Fibroblast of mammary gland (primary cell): ENCODE results near the gene TNIP1.

Source experiments
- DNase-seq: peaks from one replicate; pipeline ENCODE4 v3.0.0-alpha.2; 2010; ENCODE audit warnings: low read depth
- H3K4me3 ChIP-seq: 2 replicates; pipeline ENCODE4 v1.5.1; 2011; ENCODE audit warnings: low read depth, mild to moderate bottlenecking, low read length, moderate library complexity; ENCODE audit not compliant: control insufficient read depth
- TF ChIP-seq, protein P1 (sequence below): conservative IDR thresholded peaks from 2 replicates; pipeline ENCODE4 v1.5.1; 2011; ENCODE audit warnings: low read depth, low read length, inconsistent platforms; ENCODE audit not compliant: control insufficient read depth, insufficient read depth

The TNIP1 gene

DNA sequence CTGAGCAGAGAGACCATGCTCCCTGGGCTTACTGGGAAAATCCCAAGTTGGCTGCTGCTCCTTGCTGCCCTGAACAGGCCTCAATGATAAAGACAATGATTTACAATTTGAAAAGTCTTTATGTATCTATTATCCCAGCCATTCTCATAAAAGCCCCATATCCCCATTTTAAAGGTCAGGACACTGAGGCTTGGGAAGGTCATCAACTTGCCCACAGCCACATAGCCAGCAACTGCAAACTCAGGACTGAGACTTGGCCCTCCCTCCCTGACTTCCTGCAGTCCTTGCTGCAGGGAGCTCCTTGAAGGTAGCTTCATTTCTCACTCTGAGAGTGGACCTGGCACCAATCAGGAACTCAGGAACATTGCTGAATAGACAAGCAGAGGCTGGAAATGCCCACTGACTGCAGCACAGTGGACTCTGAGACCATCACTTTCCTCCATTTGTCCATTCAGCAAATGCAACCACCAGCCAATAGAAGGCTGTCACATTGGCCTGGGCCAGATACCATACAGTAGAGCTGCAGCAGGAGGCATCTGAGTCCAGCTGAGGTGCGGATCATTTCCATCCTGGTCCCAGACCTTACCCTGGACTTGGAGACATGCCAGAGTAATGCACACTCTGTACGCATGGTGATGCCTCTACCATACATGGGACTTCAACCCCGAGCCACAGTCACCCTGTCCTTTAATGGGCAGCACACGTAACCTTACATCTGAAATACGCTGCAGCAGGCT is 18.3 kb downstream of the TNIP1 start:
- TF ChIP-seq, protein P1, sequence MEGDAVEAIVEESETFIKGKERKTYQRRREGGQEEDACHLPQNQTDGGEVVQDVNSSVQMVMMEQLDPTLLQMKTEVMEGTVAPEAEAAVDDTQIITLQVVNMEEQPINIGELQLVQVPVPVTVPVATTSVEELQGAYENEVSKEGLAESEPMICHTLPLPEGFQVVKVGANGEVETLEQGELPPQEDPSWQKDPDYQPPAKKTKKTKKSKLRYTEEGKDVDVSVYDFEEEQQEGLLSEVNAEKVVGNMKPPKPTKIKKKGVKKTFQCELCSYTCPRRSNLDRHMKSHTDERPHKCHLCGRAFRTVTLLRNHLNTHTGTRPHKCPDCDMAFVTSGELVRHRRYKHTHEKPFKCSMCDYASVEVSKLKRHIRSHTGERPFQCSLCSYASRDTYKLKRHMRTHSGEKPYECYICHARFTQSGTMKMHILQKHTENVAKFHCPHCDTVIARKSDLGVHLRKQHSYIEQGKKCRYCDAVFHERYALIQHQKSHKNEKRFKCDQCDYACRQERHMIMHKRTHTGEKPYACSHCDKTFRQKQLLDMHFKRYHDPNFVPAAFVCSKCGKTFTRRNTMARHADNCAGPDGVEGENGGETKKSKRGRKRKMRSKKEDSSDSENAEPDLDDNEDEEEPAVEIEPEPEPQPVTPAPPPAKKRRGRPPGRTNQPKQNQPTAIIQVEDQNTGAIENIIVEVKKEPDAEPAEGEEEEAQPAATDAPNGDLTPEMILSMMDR, result no peak
- H3K4me3 ChIP-seq, result no peak overlapping the region
- DNase-seq, result no peak

- no peak overlapping the region for H3K4me3 ChIP-seq
- TF ChIP-seq, protein P1, result no peak
Observed at GRCh38 chr5:151060742-151061141, 20.1 kb downstream of the TNIP1 start.

DNA sequence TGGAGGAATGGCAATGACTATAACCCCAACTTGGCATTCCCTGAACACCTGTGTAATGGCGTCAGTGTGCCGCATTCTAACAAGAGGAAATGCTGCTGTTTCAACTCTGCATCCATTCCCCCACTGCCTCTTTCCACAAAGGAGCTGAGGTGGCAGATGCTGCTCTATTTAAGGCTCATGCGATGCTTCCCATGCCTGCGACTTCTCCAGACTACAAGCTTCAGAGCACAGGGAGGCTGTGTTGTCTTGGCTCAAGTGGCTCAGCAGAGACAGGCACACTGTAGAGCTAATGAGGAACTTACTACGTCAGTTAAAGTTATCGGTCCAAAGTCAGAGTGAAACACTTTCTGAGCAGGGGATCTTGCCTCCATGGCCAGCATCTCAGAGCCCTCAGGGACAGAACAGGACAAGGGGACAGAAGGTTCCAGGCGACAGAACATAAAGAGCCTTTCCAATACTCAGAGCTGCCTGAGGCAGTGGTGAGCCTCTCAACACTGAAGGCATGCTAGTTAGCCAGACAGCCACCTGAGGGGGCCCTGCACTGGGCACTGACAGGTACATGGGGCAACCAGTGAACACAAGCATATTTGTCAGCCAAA is 21.8 kb downstream of the TNIP1 start:
- DNase-seq, result no peak
- TF ChIP-seq, protein P1, result no peak
- H3K4me3 ChIP-seq, result no peak overlapping the region

More at GRCh38 chr5:151060742-151061141, 20.1 kb downstream of the TNIP1 start:
- DNase-seq, result no peak

DNA sequence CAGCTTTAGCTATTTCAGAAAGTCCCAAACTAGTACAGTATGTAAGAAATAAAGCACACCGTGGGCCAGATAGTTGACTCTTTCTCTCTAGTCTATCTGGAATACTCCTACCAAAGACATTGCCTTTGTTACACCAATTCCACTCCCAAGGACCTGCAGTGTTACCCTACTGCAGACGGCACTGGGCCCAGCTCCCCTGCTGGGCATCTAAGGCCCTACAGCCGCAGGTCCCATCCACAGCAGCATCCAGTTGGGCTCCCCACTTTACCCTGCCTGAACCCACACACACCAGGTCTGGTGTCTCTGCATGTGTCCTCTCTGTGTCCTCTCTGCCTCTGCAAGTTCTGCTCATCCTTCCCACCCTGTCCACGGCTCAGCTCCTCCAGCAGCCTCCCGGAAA is 22.5 kb downstream of the TNIP1 start:
- no peak for DNase-seq
- TF ChIP-seq, protein P1, result peak; percentile 24

DNA sequence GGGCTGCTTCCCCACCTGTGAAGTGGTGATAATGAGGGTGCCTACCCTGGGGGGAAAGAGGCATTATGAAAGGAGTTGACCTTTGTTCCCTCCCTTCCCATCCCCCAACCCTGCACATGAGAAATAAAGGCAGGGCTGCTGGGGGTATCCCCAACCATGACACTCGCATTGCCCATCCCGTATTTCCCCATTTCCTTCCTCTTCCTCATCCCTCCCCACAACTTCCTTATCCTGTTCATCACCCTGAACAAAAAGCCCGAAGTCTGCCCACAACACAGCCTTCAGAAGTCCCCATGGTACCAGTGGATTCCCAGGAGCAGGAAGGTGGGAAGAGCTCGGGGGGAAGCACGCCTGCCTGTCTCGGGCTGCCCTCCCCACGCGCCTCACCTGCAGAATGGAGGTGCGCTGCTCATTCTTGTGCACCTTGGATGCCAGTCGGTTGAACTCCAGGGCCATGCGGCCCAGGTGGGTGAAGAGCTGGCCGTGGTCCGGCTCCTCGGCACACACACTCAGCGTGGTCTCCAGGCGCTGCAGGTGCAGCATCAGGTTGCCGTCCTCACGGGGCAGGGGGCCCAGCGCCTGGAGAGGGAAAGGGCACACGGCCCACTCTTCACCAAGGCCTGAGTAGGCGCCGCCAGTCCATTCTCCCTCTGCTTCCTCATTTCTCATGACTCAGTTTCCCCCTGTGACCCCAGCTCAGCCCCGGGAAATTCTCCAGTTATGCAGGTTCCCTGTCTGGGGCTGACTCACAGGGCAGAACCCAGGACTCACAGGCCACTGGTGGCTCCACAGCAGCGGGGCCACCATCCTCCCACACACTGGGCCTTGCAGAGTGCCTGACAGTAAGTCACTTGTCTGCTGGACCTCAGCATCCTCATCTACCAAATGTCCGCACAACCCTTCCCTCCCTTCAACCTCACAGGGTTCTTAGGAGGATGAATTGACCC is 24.2 kb downstream of the TNIP1 start:
- H3K4me3 ChIP-seq, result no peak overlapping the region
- DNase-seq, result no peak
- TF ChIP-seq, protein P1, result no peak

More for the DNA sequence above, 22.5 kb downstream of the TNIP1 start:
- no peak overlapping the region for H3K4me3 ChIP-seq

GRCh38 chr5:151055336-151055735 is 25.5 kb downstream of the TNIP1 start:
- TF ChIP-seq, protein P1, result no peak
- H3K4me3 ChIP-seq, result no peak overlapping the region

More at GRCh38 chr5:151055336-151055735, 25.5 kb downstream of the TNIP1 start:
- DNase-seq, result no peak
